Esophagus squamous epithelium (tissue), 5 donors: ENCODE data around the gene ROR1. TPM values are rescaled to one million over a fixed set of nuclear protein-coding genes. Genes with fewer than 3 reads are reported as not detected.

ENCODE experiments used
- DNase-seq: peaks from one replicate; lab custom pipeline; 2025; lab: John Stamatoyannopoulos, UW
- H3K27ac ChIP-seq, 4 donors: fragments of 200-600 bp; sonication (generic); one replicate each; pipeline ENCODE4 v1.5.1; 2016 to 2019; ENCODE audit warnings: mild to moderate bottlenecking in 1 of 4
- H3K27me3 ChIP-seq, 4 donors: fragments of 200-600 bp; sonication (generic); 1 replicate in 3 of 4; 2 replicates in 1 of 4; pipeline versions ENCODE4 v1.5.1 to v1.6.0; 2017 to 2021; ENCODE audit warnings: antibody characterized with exemption in 1 of 4
- H3K36me3 ChIP-seq, 3 donors: fragments of 200-600 bp; sonication (generic); one replicate each; pipeline ENCODE4 v1.5.1; 2016 to 2019
- H3K4me1 ChIP-seq, 3 donors: fragments of 200-600 bp; sonication (generic); one replicate each; pipeline ENCODE4 v1.5.1; 2017 to 2019
- H3K4me3 ChIP-seq, 4 donors: fragments of 200-600 bp; sonication (generic); 1 replicate in 3 of 4; 2 replicates in 1 of 4; pipeline ENCODE4 v1.5.1; 2016 to 2019; ENCODE audit warnings: mild to moderate bottlenecking in 2 of 4, moderate library complexity in 1 of 4
- H3K9me3 ChIP-seq, 3 donors: fragments of 200-600 bp; sonication (generic); one replicate each; pipeline ENCODE4 v1.5.1; 2016 to 2019
- CTCF ChIP-seq, 6 experiments: fragments of 450-650 bp in 4 of 6; fragments of 200-600 bp in 2 of 6; sonication (generic) in 2 of 6; IDR thresholded peaks; one replicate each; pipeline ENCODE4 v1.5.1; 2016 to 2019; ENCODE audit warnings: antibody characterized with exemption in 6 of 6, mild to moderate bottlenecking in 4 of 6, moderate library complexity in 4 of 6
- POLR2A ChIP-seq, 4 donors: fragments of 450-650 bp; IDR thresholded peaks; one replicate each; pipeline ENCODE4 v1.6.1; 2017; ENCODE audit warnings: antibody characterized with exemption in 4 of 4, mild to moderate bottlenecking in 4 of 4, moderate library complexity in 3 of 4
- WGBS, 2 donors: methylation state at CpG; one replicate each; pipeline ENCODE4 v1.1.5; 2018; 5-methylcytosine and 5-hydroxymethylcytosine counted together
- intact Hi-C: fragments of 100-400 bp; cut with DNase I; formaldehyde crosslinking; loops from one replicate; pipeline ENCODE4 v1.15.0; 2022
- total RNA-seq, 4 donors: library from RNA; depleted of rRNA; stranded (reverse); fragments of >200 nt; gene quantifications; one replicate each; pipeline ENCODE4 v1.1.0, GENCODE V29; 2016
- donor health status: DM: yes; HTN: yes; CAD: no.

Gene ROR1
- total RNA-seq, 4 donors from 2014 or later: 6.6 to 15.3 (median 9.4) TPM

- intact Hi-C loops: no loop called here
- Histone ChIP-seq H3K4me1 (peaks cover 0 to 38% (median 2%) of the 10 kb centered on the region in 3 donors), H3K4me3 (no peak overlapping the region), H3K27ac (no peak overlapping the region), H3K9me3 (no peaks in the 10 kb centered on the region), H3K36me3 (no peaks in the 10 kb centered on the region), H3K27me3 (no peaks in the 10 kb centered on the region)
- TF ChIP-seq CTCF (IDR thresholded peaks at IDR 0.05) (no peak), POLR2A (IDR thresholded peaks at IDR 0.05) (no peak)
- no peak for DNase-seq
- 40 to 58% methylated on average over 4 of the region's 4 CpGs for WGBS, 2 donors
These were observed 129.2 kb downstream of the ROR1 start for GRCh38 chr1:63902844-63903589.

- no peak overlapping the region for H3K27ac ChIP-seq
- no peaks in the 10 kb centered on the region for H3K36me3 ChIP-seq
- H3K4me1 ChIP-seq: peaks cover 0 to 33% (median 2%) of the 10 kb centered on the region in 3 donors
- no peak for DNase-seq
- H3K27me3 ChIP-seq: no peaks in the 10 kb centered on the region
- TF ChIP-seq CTCF (IDR thresholded peaks at IDR 0.05) (no peak), POLR2A (IDR thresholded peaks at IDR 0.05) (no peak)
- H3K4me3 ChIP-seq: no peak overlapping the region
- WGBS, 2 donors: 72 to 82% methylated on average over 5 of the region's 5 CpGs
- intact Hi-C loops: no loop called here
- no peaks in the 10 kb centered on the region for H3K9me3 ChIP-seq
These were observed 130.3 kb downstream of the ROR1 start for GRCh38 chr1:63903947-63904610.

- no peaks in the 10 kb centered on the region for H3K9me3 ChIP-seq
- peaks cover 0 to 30% (median 2%) of the 10 kb centered on the region in 3 donors for H3K4me1 ChIP-seq
- H3K4me3 ChIP-seq: no peak overlapping the region
- no peak for DNase-seq
- TF ChIP-seq POLR2A (IDR thresholded peaks at IDR 0.05) (no peak), CTCF (IDR thresholded peaks at IDR 0.05) (no peak)
- no peaks in the 10 kb centered on the region for H3K36me3 ChIP-seq
- intact Hi-C loops: no loop called here
- H3K27ac ChIP-seq: no peak overlapping the region
- 90 to 95% methylated on average over 2 of the region's 2 CpGs for WGBS, 2 donors
- no peaks in the 10 kb centered on the region for H3K27me3 ChIP-seq
These were observed 131.0 kb downstream of the ROR1 start for GRCh38 chr1:63904826-63905225.

DNA sequence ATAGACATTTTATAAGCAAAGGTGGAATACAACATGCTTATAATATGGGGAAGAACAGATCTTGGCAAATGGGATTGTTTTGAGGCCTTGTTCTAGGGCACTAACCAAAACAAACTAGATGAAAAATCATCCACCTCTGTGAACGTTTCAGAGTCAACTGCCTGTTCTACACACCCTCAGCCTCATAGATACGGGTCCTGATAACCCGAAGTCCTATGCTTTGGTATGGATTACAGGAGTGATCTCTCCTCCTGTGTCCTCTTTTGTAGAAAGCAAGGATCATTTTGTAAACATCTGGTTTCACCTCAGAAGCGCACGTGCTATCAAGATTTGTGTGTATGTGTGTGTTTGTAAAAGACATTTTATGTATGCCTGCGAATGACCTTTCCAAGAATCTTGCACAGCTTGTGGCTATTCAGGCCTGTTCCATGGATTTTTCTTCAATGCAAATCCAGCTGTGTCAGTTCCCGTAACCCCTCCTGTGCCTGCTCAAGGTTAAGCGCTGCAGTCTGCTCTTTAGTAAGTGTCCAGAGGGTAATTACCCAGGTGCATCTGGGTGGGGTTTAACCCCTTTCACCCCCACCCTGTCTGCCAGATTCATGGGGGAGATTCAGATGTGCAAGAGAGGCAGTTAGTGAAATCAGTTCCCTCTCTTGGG, 132.4 kb downstream of the ROR1 start:
- H3K4me3 ChIP-seq: no peak overlapping the region
- no peaks in the 10 kb centered on the region for H3K36me3 ChIP-seq
- intact Hi-C loops: no loop called here
- H3K9me3 ChIP-seq: no peaks in the 10 kb centered on the region
- TF ChIP-seq POLR2A (IDR thresholded peaks at IDR 0.05): no peak
- TF ChIP-seq CTCF (IDR thresholded peaks at IDR 0.05): no peak
- no peaks in the 10 kb centered on the region for H3K27me3 ChIP-seq
- DNase-seq: no peak
- WGBS, 2 donors: 79 to 81% methylated on average over 8 of the region's 8 CpGs
- peaks cover 0 to 26% (median 0%) of the 10 kb centered on the region in 3 donors for H3K4me1 ChIP-seq
- H3K27ac ChIP-seq: no peak overlapping the region

- WGBS, 2 donors: 83 to 88% methylated on average over 6 of the region's 6 CpGs
- Histone ChIP-seq H3K27me3 (no peaks in the 10 kb centered on the region), H3K9me3 (no peaks in the 10 kb centered on the region), H3K4me1 (peaks cover 0 to 25% (median 0%) of the 10 kb centered on the region in 3 donors), H3K36me3 (no peaks in the 10 kb centered on the region), H3K27ac (no peak overlapping the region), H3K4me3 (no peak overlapping the region)
- intact Hi-C loops: no loop called here
- DNase-seq: no peak
- TF ChIP-seq CTCF (IDR thresholded peaks at IDR 0.05) (no peak), POLR2A (IDR thresholded peaks at IDR 0.05) (no peak)
These were observed 133.2 kb downstream of the ROR1 start for GRCh38 chr1:63907051-63907450.
